Bronchial epithelial cell (primary cell): ENCODE results near the gene GRK1. TPM values are rescaled to one million over a fixed set of nuclear protein-coding genes. Genes with fewer than 3 reads are reported as not detected.

Source experiments
- DNase-seq: peaks from one replicate; pipeline ENCODE4 v3.0.0-alpha.2; 2010; ENCODE audit warnings: low read depth
- FAIRE-seq: peaks from 2 replicates; lab custom pipeline; 2011; peaks lifted over from hg19 to GRCh38; lab: Jason Lieb, UNC
- H3K27me3 ChIP-seq: 2 replicates; pipeline ENCODE4 v1.5.1; 2011; ENCODE audit warnings: low read length; ENCODE audit not compliant: control insufficient read depth, insufficient read depth
- H3K36me3 ChIP-seq: 2 replicates; pipeline ENCODE4 v1.5.1; 2011; ENCODE audit warnings: low read length; ENCODE audit not compliant: control insufficient read depth, insufficient read depth
- H3K4me3 ChIP-seq: 2 replicates; pipeline ENCODE4 v1.5.1; 2011; ENCODE audit warnings: mild to moderate bottlenecking, low read depth, low read length, control low read depth
- total RNA-seq: library from RNA; depleted of rRNA; stranded (reverse); fragments of >200 nt; gene quantifications from 2 replicates; pipeline ENCODE4 v1.2.1, GENCODE V29; 2014
- TF ChIP-seq, protein P1 (sequence below): IDR thresholded peaks from 2 replicates; pipeline ENCODE4 v1.5.1; 2011; ENCODE audit warnings: mild to moderate bottlenecking, moderate library complexity, low read length, control low read depth, inconsistent platforms; ENCODE audit not compliant: insufficient read depth, severe bottlenecking

GRK1 gene
- total RNA-seq, 1 donor from 2014 or later = not detected

DNA sequence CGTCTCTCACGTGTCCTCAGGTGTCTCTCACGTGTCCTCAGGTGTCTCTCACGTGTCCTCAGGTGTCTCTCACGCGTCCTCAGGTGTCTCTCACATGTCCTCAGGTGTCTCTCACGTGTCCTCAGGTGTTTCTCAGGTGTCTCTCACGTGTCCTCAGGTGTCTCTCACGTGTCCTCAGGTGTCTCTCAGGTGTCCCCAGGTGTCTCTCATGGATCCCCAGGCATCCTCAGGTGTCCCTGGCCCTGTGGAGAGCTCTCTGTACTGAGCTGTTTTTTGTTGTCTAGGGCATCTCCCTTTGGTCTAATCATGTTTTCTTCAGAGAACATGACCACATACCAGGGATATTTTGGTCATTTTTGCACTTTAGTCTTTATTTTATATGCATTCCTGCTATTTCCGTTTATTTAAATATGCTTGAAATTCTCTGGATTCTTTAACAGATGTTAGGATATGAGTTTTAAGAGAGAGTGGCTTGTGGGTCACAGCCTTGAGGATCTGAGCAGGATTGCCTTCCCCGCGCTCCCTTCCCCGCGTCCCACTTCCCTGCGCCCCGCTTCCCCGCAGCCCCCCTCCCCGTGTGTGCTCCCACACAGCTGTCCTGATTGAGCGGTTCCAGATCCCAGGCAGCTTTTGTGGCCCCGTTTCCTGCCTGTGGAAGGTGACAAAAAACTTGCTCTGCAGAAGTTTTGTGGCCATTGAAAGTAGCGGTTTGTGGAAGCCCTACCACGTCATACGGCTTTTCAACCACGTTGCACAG, 40.9 kb upstream of the GRK1 start:
- Histone ChIP-seq H3K27me3 (no peaks in the 10 kb centered on the region), H3K36me3 (peaks cover 19% of the 10 kb centered on the region)
- FAIRE-seq = no peak

GRCh38 chr13:113627136-113627535, 39.9 kb upstream of the GRK1 start:
- Histone ChIP-seq H3K4me3 (no peak overlapping the region), H3K27me3 (no peaks in the 10 kb centered on the region), H3K36me3 (peaks cover 27% of the 10 kb centered on the region)
- DNase-seq = no peak
- TF ChIP-seq, protein P1, sequence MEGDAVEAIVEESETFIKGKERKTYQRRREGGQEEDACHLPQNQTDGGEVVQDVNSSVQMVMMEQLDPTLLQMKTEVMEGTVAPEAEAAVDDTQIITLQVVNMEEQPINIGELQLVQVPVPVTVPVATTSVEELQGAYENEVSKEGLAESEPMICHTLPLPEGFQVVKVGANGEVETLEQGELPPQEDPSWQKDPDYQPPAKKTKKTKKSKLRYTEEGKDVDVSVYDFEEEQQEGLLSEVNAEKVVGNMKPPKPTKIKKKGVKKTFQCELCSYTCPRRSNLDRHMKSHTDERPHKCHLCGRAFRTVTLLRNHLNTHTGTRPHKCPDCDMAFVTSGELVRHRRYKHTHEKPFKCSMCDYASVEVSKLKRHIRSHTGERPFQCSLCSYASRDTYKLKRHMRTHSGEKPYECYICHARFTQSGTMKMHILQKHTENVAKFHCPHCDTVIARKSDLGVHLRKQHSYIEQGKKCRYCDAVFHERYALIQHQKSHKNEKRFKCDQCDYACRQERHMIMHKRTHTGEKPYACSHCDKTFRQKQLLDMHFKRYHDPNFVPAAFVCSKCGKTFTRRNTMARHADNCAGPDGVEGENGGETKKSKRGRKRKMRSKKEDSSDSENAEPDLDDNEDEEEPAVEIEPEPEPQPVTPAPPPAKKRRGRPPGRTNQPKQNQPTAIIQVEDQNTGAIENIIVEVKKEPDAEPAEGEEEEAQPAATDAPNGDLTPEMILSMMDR = no peak
- FAIRE-seq = no peak

More for the DNA sequence above, 40.9 kb upstream of the GRK1 start:
- no peak overlapping the region for H3K4me3 ChIP-seq
- TF ChIP-seq, protein P1 = no peak
- no peak for DNase-seq

DNA sequence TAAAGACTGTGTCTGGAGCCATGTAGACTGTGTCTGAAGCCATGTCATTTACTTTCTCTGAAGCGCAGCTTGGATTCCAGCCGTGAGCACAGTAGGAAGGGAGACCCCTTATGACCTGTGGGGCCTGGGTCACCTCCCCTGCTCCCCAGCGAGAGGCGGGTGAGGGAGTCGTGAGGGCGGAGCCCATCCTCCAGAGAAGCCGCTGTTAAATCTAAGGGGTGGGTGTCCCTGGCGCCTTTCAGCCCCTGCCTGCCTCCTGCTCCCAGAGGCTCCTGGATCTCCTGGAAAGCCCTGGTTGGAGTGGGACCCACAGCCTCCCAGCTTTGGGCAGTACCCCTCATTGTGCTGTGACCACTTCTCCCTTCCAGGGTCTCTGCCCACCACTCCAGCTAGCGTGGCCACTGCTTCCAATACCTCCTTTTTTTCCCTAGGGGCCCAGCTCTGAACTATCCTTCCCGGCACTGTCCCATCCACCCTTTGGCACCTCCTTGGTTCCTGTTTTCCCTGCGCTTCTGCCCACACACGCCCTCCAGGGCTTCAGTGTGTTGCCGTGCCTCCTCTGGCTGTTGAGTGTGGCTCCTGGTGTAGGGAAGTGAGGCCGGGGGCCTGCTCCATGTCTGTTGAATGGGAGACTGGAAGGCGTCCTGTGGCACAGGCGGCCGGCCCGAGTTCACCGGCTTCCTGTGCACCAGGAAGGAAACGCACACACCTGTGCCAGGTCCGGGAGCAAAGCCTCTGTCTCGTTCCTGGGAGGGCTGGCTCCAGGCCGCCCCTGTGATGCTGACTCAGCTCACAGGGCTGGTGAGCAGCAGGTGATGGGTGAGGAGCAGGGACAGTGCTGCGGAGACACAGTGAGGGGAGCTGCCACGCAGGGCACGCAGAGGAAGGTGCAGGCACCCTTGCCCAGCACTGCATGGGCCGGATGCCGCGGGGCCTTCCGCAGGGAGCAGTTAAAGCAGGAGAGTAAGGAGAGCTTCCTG, 38.4 kb upstream of the GRK1 start:
- H3K27me3 ChIP-seq = no peaks in the 10 kb centered on the region
- no peak overlapping the region for H3K4me3 ChIP-seq
- no peak for DNase-seq
- FAIRE-seq = no peak
- TF ChIP-seq, protein P1 = no peak
- peaks cover 25% of the 10 kb centered on the region for H3K36me3 ChIP-seq

DNA sequence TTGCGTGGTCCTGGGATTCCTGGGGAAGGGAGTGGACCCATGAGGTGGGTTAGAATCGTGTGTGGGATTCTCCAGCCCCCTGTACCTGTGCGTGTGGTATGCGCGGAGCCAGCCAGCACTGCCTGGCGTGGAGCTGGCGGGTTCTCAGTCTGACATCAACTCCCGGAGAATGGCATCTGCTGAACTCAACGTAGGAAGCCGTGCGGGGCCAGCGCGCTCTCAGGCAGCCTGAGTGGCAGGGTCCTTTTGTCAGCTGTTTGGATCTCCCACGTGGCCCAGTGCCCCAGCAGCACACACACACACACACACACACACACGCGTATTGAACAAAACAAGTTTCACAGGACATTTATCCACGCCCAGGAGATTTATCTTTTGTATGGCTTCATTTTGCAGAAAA, 37.2 kb upstream of the GRK1 start:
- Histone ChIP-seq H3K36me3 (peaks cover 26% of the 10 kb centered on the region), H3K27me3 (no peaks in the 10 kb centered on the region), H3K4me3 (no peak overlapping the region)
- TF ChIP-seq, protein P1 = no peak
- DNase-seq = no peak
- FAIRE-seq = no peak

DNA sequence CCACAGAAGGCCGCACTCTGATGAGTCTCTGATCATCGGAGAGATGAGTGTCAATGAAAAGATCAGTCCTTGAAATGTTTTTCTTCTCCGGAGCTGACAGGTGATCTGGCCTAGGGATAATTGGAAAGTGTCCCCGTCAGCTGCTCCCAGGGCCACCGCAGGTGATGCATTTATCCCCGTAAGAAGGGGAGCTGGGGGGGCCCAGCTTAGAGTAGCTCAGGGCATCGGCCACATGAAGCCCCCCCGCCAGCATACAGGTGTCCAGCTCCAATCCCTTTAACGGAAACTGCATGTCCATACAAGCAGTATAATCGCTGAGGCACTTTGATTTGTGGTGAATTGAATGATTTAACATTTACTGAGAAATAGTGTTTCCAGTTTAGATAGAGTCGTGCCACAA, 36.7 kb upstream of the GRK1 start:
- TF ChIP-seq, protein P1 = no peak
- H3K4me3 ChIP-seq = no peak overlapping the region
- FAIRE-seq (no peak), DNase-seq (no peak)
- no peaks in the 10 kb centered on the region for H3K27me3 ChIP-seq
- H3K36me3 ChIP-seq = peaks cover 28% of the 10 kb centered on the region
